Measurements from ENCODE around the gene MATK. TPM values are rescaled to one million over a fixed set of nuclear protein-coding genes. Genes with fewer than 3 reads are reported as not detected.

MATK gene
- total RNA-seq, 1 experiment from 2014 or later, result 0.29 TPM

- POLR2A ChIA-PET, result no interaction called here
- Mint-ChIP-seq H3K9me3 (ENCODE audit: unreplicated experiment) (no peaks in the 10 kb centered on the region), H3K36me3 (ENCODE audit: insufficient read depth, unreplicated experiment) (no peaks in the 10 kb centered on the region), H3K4me3 (ENCODE audit: unreplicated experiment) (no peak overlapping the region), H3K4me1 (ENCODE audit: low read depth, unreplicated experiment) (no peaks in the 10 kb centered on the region), H3K27me3 (ENCODE audit: insufficient read depth, unreplicated experiment) (no peaks in the 10 kb centered on the region), H3K27ac (ENCODE audit: unreplicated experiment) (no peak overlapping the region)
- Histone ChIP-seq H3K9me3 (no peaks in the 10 kb centered on the region), H3K36me3 (ENCODE audit: control insufficient read depth, insufficient read depth, low read length) (no peaks in the 10 kb centered on the region), H3K27me3 (replicated peaks; ENCODE audit: control insufficient read depth, insufficient read depth, low read length) (no peaks in the 10 kb centered on the region), H3K4me3 (ENCODE audit: low read depth, low read length) (no peak overlapping the region), H3K4me1 (no peaks in the 10 kb centered on the region)
- no peak for DNase-seq
- TF ChIP-seq CTCF (IDR thresholded peaks at IDR 0.05; ENCODE audit: insufficient read depth in 1 of 2, low read depth in 1 of 2, low read length in 1 of 2, severe bottlenecking in 1 of 2, unreplicated experiment in 1 of 2), result no peak
- BruUV-seq (replicated peaks), result no TSS peak
- intact Hi-C loops (cut with micrococcal nuclease; ENCODE audit: unreplicated experiment), result no loop called here
- CTCF ChIA-PET, result no interaction called here
These were observed 32.7 kb upstream of the MATK start for GRCh38 chr19:3818918-3819317.

GRCh38 chr19:3818466-3818865 is 32.3 kb upstream of the MATK start:
- H3K27ac Mint-ChIP-seq (ENCODE audit: unreplicated experiment), result no peak overlapping the region
- no TSS peak for BruUV-seq (replicated peaks)
- no peak for DNase-seq

GRCh38 chr19:3817761-3818160 is 31.6 kb upstream of the MATK start:
- intact Hi-C loops (cut with micrococcal nuclease; ENCODE audit: unreplicated experiment), result no loop called here

More at GRCh38 chr19:3818466-3818865, 32.3 kb upstream of the MATK start:
- Histone ChIP-seq H3K9me3 (no peaks in the 10 kb centered on the region), H3K4me3 (ENCODE audit: low read depth, low read length) (no peak overlapping the region), H3K4me1 (no peaks in the 10 kb centered on the region), H3K36me3 (ENCODE audit: control insufficient read depth, insufficient read depth, low read length) (no peaks in the 10 kb centered on the region), H3K27me3 (replicated peaks; ENCODE audit: control insufficient read depth, insufficient read depth, low read length) (no peaks in the 10 kb centered on the region)
- no peaks in the 10 kb centered on the region for H3K27me3 Mint-ChIP-seq (ENCODE audit: insufficient read depth, unreplicated experiment)
- no peaks in the 10 kb centered on the region for H3K36me3 Mint-ChIP-seq (ENCODE audit: insufficient read depth, unreplicated experiment)
- CTCF ChIA-PET, result no interaction called here
- intact Hi-C loops (cut with micrococcal nuclease; ENCODE audit: unreplicated experiment), result no loop called here
- H3K4me1 Mint-ChIP-seq (ENCODE audit: low read depth, unreplicated experiment), result no peaks in the 10 kb centered on the region
- no peak for TF ChIP-seq CTCF (IDR thresholded peaks at IDR 0.05; ENCODE audit: insufficient read depth in 1 of 2, low read depth in 1 of 2, low read length in 1 of 2, severe bottlenecking in 1 of 2, unreplicated experiment in 1 of 2)
- no peaks in the 10 kb centered on the region for H3K9me3 Mint-ChIP-seq (ENCODE audit: unreplicated experiment)
- no peak overlapping the region for H3K4me3 Mint-ChIP-seq (ENCODE audit: unreplicated experiment)
- POLR2A ChIA-PET, result no interaction called here

More at GRCh38 chr19:3817761-3818160, 31.6 kb upstream of the MATK start:
- no peak overlapping the region for H3K27ac Mint-ChIP-seq (ENCODE audit: unreplicated experiment)
- H3K4me3 ChIP-seq (ENCODE audit: low read depth, low read length), result no peak overlapping the region
- H3K9me3 Mint-ChIP-seq (ENCODE audit: unreplicated experiment), result no peaks in the 10 kb centered on the region
- H3K27me3 ChIP-seq (replicated peaks; ENCODE audit: control insufficient read depth, insufficient read depth, low read length), result no peaks in the 10 kb centered on the region
- no peak for TF ChIP-seq CTCF (IDR thresholded peaks at IDR 0.05; ENCODE audit: insufficient read depth in 1 of 2, low read depth in 1 of 2, low read length in 1 of 2, severe bottlenecking in 1 of 2, unreplicated experiment in 1 of 2)
- ChIA-PET CTCF (interaction anchor here (0.5 to 0.6 kb wide), 2 partner anchors 28 to 143 kb away, joined by 3 to 4 read pairs; no protein-coding TSS in a partner anchor), POLR2A (no interaction called here)
- H3K27me3 Mint-ChIP-seq (ENCODE audit: insufficient read depth, unreplicated experiment), result no peaks in the 10 kb centered on the region
- H3K4me1 Mint-ChIP-seq (ENCODE audit: low read depth, unreplicated experiment), result no peaks in the 10 kb centered on the region
- no peaks in the 10 kb centered on the region for H3K4me1 ChIP-seq
- H3K4me3 Mint-ChIP-seq (ENCODE audit: unreplicated experiment), result no peak overlapping the region
- no peaks in the 10 kb centered on the region for H3K36me3 ChIP-seq (ENCODE audit: control insufficient read depth, insufficient read depth, low read length)
- no peaks in the 10 kb centered on the region for H3K36me3 Mint-ChIP-seq (ENCODE audit: insufficient read depth, unreplicated experiment)
- no TSS peak for BruUV-seq (replicated peaks)
- DNase-seq, result no peak
- no peaks in the 10 kb centered on the region for H3K9me3 ChIP-seq
